ENCODE measurements around the gene TGFBR3.

TGFBR3 gene

DNA sequence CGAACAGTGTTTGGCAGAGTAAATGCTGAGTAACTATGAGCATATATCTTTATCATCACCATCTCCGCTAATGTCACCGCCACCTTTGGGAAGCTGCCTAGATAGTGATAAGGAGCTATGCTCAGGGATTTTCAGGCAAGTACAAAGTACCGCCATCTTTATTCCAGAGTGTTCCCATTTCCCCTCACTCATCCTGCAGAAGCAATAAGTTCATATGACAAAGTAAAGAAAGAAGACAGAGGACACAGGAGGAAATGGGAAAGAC, 89.6 kb downstream of the TGFBR3 start:
- DNase-seq = no peak

DNA sequence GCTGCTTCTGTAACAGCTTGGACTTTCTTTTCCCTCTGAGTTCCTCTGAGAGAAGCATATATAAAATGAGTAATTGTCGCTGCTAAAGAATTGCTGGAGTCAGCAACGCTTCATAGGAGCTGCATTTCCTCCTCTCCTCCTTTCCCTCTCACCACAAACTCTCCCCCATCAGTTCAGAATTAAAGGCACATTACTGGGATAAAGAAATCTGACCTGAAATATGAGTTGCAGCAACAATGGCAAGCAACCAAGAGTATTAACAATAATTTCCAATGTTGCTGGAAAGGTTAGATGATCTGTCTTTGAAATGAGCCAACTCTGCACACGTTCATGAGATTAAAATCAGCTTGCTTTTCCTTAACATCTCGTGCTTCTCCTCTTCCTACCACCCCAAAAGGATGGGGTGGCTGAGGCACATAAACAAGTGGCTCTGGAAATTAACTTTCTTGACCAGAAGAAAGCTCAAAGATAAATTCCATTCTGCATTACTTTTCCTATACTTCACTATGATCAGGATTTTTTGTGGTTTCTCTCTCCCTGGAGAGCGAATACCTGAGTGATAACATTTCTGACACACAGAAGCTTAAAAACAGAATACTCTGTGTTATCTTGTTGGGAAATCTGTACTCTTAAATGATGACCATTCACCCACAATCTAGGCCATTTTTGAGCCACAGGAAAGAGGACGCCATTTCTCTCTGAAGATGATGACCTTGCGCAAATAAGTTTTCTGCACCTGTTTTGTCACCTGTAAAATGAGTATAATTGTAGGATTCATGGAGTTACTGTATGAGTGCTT, 90.2 kb downstream of the TGFBR3 start:
- no peak for DNase-seq

- DNase-seq = no peak
Measured at GRCh38 chr1:91793877-91794276, 92.1 kb downstream of the TGFBR3 start.

DNA sequence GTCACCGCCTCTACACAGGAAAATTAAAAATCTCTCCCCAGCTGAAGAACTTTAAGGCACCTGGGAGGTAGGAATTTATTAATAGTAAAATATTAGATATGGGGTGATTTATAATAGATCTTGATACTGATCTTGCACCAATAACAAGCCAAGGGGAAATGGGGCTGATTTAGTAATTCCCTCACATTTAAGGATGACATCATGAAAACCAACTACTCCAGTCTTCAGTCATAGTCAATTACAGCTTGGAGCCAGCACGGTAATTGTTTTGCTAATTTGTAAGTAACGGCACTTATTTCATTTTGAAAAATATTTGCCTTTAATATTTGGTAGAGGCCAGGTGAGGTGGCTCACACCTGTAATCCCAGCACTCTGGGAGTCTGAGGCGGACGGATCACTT, 92.8 kb downstream of the TGFBR3 start:
- DNase-seq = no peak

DNA sequence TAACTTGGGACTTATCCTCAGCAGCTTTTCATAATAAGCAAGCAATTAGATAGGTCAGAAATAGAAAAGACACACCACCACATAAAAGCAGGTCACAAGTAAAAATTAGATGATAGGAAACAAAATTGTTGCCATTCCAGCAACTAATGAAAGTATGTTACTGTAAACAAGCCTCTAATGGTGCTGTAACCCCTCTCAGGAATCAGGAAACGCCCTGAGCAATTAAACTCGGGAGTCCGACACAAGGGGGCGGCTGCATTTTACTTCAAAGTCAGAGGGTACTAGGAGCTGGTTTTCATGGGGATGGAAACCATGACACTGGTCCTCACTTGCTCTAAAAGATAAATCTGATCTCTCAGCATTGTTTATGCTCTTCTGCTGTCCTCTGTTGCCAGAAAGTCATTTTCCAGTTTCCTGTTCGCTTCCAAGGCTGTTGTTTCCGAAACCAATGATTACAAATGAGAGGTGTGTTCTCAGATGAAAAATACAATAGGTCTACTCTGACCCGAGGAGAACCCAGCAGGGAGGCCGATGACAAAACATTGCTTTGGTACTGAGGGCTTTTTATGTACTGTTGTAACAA, 93.4 kb downstream of the TGFBR3 start:
- DNase-seq = no peak

DNA sequence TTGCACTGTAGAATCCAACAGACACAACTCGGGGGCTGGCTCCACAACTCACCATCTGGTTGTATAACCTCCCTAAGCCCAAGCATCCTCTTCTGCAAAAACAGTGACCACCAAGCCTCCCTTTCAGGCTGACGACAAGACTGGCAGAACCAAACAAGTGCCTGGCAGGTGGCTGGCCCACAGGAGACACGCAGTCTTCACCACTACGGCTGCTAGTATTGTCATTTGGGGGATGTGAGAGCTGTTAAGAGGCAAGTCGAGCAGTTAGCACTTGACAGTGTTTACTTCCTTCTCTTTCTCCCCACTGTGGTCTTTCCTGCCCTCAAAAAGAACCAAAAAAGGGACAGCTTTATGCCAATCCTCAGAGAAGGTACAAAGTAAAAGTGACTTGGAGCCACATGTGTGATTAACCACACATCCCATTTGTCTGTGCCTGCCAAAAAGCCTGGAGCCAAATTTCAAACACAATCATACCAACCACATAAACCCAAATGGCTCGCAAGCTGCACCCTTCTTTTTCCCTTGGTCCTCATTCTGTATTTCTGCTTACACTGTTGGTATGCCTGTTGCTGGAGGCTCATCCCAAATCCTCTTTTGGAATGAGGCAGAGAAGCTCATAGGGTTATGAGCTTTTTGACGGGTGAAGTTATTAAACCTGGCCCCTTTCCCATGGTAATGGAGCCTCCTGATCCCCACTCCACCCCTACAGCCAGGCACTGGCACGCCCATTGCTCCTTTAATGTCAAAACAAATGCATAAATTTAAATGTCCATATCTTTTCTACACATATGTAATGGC, 94.1 kb downstream of the TGFBR3 start:
- no peak for DNase-seq

GRCh38 chr1:91791103-91791502, 94.8 kb downstream of the TGFBR3 start:
- no peak for DNase-seq

GRCh38 chr1:91790392-91790791, 95.6 kb downstream of the TGFBR3 start:
- no peak for DNase-seq

DNA sequence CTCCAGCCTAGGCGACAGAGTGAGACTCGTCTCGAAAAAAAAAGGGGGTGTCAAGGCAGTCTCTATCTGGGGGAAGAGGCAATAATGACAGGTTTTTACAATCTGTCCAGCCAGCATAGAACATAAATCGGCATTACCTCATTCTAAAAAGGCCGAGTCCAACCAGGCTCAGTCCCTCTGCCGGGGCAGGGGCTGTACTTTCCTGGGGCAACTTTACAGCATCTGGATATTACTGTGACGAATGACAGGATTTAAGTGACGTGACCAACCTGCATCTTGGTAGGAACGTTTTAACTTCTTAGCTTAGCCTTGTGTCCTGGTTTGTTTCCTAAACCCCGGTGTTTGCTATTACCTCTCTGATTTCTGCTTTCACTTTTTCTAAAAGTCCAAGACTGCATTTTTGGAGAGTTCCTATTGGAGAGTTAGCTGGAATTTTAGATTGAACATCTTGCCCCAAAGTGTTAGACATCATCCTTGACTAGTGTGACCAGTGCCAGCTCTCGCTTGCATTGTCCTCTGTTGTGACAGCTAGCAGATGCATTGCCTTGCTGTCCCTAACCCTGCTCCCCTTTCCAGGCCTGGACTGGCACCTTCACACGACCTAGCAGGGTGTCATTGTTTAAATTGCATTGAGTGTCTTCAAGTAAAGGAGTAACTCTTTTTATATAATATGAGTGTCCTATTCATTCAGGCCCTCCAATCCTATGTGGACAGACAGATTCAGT, 96.5 kb downstream of the TGFBR3 start:
- no peak for DNase-seq

DNA sequence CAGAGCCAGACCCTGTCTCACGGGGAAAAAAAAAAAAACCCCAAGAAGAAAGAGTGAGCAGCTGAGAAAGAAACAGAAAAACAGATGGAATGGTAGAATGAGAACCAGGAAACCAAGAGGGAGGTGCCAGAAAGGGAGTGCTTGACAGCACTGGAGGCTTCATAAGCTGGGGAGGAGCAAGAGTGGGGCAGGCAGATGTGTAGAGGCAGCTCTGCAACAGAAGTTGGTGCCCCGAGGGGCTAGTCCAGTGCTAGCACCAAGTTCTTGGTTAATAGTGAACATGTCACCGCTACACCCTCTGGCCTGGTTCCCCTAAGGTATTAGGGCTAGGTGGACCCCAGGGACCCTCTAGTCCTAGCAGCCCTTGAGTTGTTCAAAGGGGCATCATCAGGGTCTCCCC, 98.0 kb downstream of the TGFBR3 start:
- DNase-seq = no peak

GRCh38 chr1:91784616-91785015, 101.3 kb downstream of the TGFBR3 start:
- DNase-seq = no peak

- no peak for DNase-seq
Measured at GRCh38 chr1:91784191-91784590, 101.8 kb downstream of the TGFBR3 start.

- no peak for DNase-seq
Measured at GRCh38 chr1:91783423-91784170, 102.4 kb downstream of the TGFBR3 start.

- no peak for DNase-seq
Measured at GRCh38 chr1:91781901-91782622, 103.9 kb downstream of the TGFBR3 start.

DNA sequence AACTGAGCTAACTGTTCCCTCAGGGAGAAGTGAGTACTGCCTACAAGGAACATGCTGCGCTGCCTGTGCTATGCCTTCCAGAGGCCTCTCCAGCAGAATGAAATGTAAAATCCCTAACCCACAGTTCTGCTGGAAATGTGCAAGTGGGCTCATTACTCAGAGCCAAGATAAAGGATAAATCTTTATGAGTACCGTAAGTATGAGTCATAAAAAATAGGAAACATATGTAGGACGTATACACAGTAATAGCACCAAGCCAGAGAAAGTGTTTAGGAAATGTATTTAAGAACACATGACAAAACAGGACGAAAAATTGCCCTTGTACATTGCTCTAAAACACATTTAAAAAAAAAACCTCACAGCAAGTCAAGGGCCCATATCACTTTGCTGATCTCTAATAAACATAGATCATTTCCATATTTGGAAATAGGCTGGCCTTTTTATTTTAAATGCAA, 104.6 kb downstream of the TGFBR3 start:
- DNase-seq = no peak

- DNase-seq = no peak
Measured at GRCh38 chr1:91779548-91780021, 106.4 kb downstream of the TGFBR3 start.

GRCh38 chr1:91778964-91779363, 107.0 kb downstream of the TGFBR3 start:
- no peak for DNase-seq

DNA sequence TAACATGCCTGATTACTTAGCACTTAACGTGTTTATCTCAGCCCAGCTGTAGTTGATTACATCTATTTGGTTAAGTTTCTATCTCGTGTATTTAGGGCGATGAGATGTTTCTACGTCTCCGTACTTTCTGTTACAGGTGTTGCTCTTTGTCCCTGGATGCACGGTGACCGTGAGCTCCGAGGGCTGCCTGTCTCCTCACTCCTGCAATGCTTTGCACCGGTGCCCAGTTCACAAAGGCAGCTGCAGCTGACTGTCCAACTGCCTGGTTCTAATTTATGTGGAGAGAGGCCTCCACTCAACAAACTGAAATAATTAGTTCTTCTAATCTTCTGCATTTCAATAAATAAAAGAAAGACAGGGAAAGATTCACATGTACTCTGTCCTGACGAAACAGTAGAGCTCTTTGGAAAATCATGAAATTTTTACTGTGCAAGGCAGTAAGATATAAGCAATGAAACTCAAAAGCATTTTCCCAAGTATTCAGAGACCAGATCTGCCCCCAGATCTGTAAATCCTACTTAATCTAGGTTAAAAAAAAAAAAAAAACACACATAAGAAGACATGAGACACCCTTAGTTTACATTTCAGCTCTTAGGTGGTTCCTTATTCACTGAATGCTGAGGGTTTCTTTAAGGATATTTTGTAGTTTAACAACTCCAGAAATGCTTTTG, 108.2 kb downstream of the TGFBR3 start:
- no peak for DNase-seq

- DNase-seq = no peak
Measured at GRCh38 chr1:91777196-91777595, 108.8 kb downstream of the TGFBR3 start.

GRCh38 chr1:91776068-91776794, 109.7 kb downstream of the TGFBR3 start:
- no peak for DNase-seq

DNA sequence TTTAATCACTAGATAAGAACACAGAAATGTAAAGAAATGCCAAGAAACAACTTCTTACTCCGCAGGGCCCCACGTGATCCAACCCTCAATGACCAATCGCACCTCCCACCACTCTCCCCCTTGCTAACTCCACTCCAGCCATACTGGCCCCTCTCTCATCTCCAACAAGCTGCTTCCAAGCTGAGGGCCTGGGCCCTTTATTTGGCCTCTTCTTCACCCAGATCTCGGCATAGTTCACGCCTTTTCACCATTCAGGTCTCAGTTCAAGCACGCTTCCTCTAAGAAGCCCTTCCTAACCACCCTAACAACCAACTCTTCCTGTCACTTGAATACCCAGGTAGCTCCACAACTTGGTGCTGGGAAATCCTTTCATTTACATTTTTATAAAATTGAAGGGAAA, 110.7 kb downstream of the TGFBR3 start:
- DNase-seq = no peak

All from GF-D8 (cell line).